GM21786 (cell line): ENCODE results near the gene SSR1.
"Not testable (repeated sequence)": the region's sequence is repeated elsewhere in the genome, so short reads cannot be mapped to it uniquely, and the experiment has no call there.

Experiments
- ATAC-seq: cut with Tn5 transposase; IDR thresholded peaks from one replicate; pipeline ENCODE4 v1.9.1; 2021; ENCODE audit not compliant: unreplicated experiment

The SSR1 gene

GRCh38 chr6:7283676-7284075 is 29.3 kb downstream of the SSR1 start:
- ATAC-seq, result no peak

- ATAC-seq, result no peak
Measured at GRCh38 chr6:7282097-7282906, 30.7 kb downstream of the SSR1 start.

GRCh38 chr6:7276199-7276524 is 36.8 kb downstream of the SSR1 start:
- ATAC-seq, result no peak

DNA sequence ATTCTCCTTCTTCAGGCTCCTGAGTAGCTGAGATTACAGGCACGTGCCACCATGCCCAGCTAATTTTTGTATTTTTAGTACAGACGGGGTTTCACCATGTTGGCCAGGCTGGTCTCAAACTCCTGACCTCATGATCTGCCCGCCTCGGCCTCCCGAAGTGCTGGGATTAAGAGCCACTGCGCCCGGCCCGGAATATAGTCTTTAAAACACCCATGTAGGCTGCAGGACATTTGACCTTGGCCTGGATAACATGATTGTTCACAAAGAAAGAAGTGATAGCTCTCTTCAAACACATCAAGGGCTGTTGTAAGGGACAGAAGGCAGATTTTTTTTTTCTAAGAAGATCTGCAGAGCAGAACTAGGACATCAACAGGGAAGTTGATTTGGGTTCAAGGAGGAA is 38.5 kb downstream of the SSR1 start:
- not testable (repeated sequence) for ATAC-seq

- ATAC-seq, result no peak
Measured at GRCh38 chr6:7273709-7274108, 39.3 kb downstream of the SSR1 start.

DNA sequence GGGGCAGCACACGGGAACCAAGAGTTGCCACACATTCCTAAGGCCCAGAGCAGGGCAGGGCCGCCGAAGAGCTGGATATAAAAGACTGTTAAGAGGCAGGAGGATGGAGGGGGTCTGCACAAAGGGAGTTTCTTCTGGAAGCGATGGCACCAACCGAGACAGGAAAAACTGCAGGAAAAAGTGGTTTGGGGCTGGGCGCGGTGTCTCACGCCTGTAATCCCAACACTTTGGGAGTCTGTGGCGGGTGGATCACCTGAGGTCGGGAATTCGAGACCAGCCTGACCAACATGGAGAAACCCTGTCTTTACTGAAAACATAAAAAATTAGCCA is 41.8 kb downstream of the SSR1 start:
- no peak for ATAC-seq

GRCh38 chr6:7270320-7271204 is 42.4 kb downstream of the SSR1 start:
- ATAC-seq, result no peak

DNA sequence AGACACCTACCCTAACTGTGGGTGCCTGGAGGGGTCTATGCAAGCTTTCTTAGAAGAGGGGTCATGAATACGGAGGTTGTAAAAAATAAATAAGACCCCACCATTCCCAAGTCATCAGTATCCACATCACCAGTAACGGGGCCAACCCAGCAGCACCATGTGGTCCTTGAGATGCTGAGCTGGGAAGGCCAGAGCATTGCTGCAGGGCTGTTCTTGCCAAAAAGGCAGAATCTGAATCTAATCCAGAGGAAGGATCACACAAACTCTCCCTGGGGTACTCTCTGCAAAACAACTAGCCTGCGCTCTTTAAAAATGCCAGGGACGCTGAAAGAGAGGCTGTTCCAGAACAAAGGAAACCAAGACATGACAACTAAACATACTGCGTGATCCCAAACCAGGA is 43.2 kb downstream of the SSR1 start:
- ATAC-seq, result no peak

DNA sequence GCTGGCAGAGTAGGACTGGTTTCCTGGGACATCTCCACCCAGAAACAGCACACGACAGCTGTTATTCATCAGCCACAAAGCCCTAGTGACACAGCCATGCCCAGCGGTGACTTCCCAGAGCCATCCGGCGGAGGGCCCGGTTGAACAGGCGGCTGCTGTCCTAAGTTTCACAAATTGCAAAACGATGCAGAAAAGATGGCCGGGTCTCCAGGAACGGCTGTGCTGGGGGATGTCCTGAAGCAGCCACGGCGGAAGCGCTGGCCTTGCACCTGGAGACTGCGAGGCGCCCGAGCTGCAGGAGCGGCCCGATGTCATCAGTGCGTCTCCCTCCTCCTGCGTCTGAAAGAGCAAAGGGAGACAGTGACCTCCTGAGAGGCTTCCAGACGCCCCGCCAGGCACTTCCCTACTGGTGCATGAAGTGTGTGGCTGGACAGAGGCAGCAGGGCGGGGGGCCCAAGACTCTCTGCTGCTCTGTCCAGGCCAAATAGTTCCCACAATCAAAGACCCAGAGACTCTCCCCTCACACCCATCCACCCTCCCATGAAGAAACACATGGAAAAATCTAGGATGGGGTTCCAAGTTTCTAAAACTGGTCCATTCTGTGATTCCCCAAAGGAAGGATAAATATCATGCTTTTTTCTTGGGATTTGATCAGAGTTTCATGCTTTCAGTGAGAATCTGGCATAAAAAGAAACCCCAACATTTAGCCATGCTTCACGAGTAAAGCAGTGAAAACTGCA is 44.0 kb downstream of the SSR1 start:
- no peak for ATAC-seq

GRCh38 chr6:7268362-7268761 is 44.6 kb downstream of the SSR1 start:
- ATAC-seq, result no peak

DNA sequence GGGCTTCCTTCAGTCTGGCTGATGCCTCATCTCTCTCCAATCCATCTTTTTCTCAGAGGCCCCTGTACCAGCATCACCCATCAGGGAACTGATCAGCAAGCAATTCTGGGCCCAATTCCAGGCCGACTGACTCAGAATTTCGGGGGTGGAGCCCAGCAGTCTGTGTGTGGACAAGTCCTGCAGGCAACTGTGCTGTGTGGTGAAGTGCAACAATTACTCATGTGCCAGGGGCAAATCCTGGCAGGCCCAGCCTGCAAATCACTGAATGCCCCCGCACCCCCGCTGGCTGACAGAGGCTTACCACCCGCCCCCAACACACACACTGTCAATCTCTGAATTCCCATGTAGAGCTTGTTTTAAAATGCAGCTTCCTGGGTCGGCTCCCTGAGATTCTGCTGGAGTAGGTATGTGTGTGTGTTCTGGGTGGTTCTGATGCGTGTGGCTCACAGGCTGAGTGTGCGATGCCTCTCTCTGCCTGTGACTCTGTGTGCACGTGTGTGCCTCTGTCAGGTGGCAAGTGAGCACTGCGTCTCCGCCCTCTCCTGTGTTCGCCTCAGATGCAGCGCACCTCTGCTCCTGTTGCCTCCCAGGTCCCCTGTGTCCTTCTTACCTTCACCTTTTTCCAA is 45.4 kb downstream of the SSR1 start:
- no peak for ATAC-seq

DNA sequence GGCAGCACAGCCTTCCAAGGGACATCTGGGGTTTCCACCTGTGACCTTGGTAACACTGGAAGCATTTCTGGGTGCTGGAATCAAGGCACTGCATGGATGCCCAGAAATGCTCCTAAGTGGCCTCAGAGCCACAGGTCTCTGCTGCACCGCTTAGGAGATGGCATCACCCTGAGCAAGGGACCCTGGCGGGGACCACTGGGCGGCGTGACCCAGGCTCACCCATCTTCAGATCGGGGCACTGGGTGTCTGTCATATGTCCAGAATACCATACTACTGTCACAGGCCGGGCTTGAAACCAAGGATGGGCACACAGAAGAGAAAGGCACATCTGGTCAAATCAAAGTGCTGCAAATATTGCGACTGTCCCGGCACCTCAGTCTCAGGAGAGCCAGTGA is 45.9 kb downstream of the SSR1 start:
- no peak for ATAC-seq

DNA sequence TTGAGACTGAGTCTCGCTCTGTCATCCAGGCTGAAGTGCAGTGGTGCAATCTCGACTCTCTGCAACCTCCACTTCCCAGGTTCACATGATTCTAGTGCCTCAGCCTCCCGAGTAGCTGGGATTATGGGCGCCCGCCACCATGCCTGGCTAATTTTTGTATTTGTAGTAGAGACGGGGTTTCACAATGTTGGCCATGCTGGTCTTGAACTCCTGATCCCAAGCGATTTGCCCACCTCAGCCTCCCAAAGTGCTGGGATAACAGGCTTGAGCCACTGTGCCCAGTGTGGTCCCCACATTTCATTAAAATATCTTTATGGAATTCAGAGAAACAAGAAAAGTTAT is 47.6 kb downstream of the SSR1 start:
- ATAC-seq, result not testable (repeated sequence)

- no peak for ATAC-seq
Measured at GRCh38 chr6:7264686-7265384, 48.2 kb downstream of the SSR1 start.

DNA sequence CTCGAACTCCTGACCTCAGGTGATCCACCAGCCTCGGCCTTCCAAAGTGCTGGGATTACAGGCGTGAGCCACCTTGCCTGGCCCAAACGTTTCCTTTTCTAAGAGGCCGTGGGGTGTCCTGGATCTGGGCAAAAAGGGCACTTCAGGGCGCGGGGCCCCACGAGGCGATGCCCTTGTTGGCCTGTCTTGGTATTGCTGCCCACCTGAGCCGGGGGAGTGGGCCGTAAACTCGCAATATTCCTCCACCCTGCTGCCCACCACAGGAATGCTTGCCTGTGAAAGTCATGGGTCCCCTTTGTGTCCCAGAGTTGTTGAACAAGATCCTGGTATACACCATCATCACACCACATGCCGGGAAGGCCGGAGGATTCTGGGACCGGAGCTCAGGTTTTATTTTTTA is 49.0 kb downstream of the SSR1 start:
- ATAC-seq, result no peak

DNA sequence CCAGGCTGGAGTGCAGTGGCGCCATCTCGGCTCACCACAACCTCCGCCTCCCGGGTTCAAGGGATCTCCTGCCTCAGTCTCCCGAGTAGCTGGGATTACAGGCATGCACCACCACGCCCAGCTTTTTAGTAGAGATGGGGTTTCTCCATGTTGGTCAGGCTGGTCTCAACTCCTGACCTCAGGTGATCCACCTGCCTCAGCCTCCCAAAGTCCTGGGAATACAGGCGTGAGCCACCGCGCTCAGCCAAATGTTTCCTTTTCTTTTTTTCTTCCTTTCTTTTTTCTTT is 49.5 kb downstream of the SSR1 start:
- ATAC-seq, result not testable (repeated sequence)

- no peak for ATAC-seq
Measured at GRCh38 chr6:7262746-7263518, 50.1 kb downstream of the SSR1 start.

GRCh38 chr6:7261852-7262461 is 51.0 kb downstream of the SSR1 start:
- ATAC-seq, result no peak

DNA sequence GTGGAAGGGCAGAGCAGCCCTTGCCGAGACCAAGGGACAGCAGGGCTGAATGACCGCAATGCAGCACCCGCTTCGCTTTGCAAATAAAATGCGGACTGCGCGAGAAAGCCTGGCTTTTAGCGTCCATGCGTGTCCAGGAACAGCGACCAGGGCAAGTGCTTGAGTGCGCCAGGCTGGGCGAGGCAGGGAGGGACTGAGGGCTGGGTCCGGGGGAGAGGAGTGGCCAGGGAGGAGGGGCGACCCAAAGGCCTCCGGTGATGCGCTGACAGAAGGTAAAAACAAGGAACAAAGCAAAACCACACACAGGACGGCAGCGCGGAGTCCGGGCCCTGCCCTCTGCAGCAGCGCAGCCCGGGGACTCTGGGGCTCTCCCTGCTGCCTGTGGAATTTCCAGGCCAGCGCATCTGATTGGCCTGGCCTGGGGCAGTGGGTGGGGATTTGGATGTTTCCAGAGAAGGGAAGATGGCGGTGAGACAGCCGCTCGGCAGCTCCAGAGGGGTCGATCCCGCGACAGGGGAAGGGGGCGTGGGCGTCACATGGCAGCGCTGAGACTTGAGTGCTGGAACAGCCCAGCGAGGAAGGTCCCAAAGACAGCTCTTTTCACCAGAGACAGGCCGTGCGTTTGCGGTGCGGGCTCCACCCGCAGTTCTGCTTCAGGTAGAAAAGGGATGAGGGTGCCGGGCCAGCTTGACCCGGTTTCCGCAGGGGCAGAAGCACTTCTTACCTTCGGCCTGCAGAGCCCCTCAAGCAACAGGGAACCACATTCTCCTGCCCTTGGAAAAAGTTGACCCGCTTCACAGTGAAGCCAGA is 51.8 kb downstream of the SSR1 start:
- peak; percentile 72 for ATAC-seq
